K562 (cell line): ENCODE results near the gene NUP205. TPM values are rescaled to one million over a fixed set of nuclear protein-coding genes. Genes with fewer than 3 reads are reported as not detected.

ENCODE experiments used
- CC2D1A ChIP-seq: fragments of 450-650 bp; IDR thresholded peaks from 2 replicates; pipeline ENCODE4 v1.6.1; 2017; ENCODE audit warnings: mild to moderate bottlenecking
- DEAF1 ChIP-seq: fragments of 450-650 bp; formaldehyde crosslinking; IDR thresholded peaks from 2 replicates; pipeline ENCODE4 v1.4.0; 2020; ENCODE audit warnings: mild to moderate bottlenecking, moderate library complexity
- FOXK1 ChIP-seq: sonication (generic); formaldehyde crosslinking; IDR thresholded peaks from 2 replicates; pipeline ENCODE4 v1.8.0; 2022; ENCODE audit warnings: missing genetic modification reagents, mild to moderate bottlenecking, borderline replicate concordance
- FOXK2 ChIP-seq, 2 experiments: fragments of 450-650 bp; IDR thresholded peaks in 1 of 2; conservative IDR thresholded peaks in 1 of 2; 2 replicates each; pipeline ENCODE4 v1.6.1; 2016; ENCODE audit warnings: low read depth in 2 of 2, mild to moderate bottlenecking in 1 of 2
- NR4A1 ChIP-seq, 2 experiments: fragments of 250-450 bp in 1 of 2; fragments of 450-650 bp in 1 of 2; sonication (Bioruptor Pico) in 1 of 2; IDR thresholded peaks; 2 replicates each; pipeline versions ENCODE4 v1.4.0 to v1.6.1; 2016 to 2020; ENCODE audit warnings: mild to moderate bottlenecking in 2 of 2, missing compliant biosample characterization in 1 of 2, missing genetic modification characterization in 1 of 2, moderate library complexity in 1 of 2
- POLR2A ChIP-seq: fragments of 450-650 bp; conservative IDR thresholded peaks from 2 replicates; pipeline ENCODE4 v1.6.1; 2016
- RAD21 ChIP-seq, 2 experiments: fragments of 250-450 bp in 1 of 2; fragments of 450-650 bp in 1 of 2; sonication (Bioruptor Pico) in 1 of 2; formaldehyde crosslinking in 1 of 2; IDR thresholded peaks in 1 of 2; conservative IDR thresholded peaks in 1 of 2; 2 replicates each; pipeline versions ENCODE4 v1.4.0 to v1.8.0; 2020 to 2022; ENCODE audit warnings: mild to moderate bottlenecking in 2 of 2, moderate library complexity in 1 of 2
- REST ChIP-seq, 2 experiments: fragments of 450-650 bp; formaldehyde crosslinking in 1 of 2; IDR thresholded peaks; 2 replicates each; pipeline versions ENCODE4 v1.4.0 to v1.6.1; 2014 to 2020; ENCODE audit warnings: mild to moderate bottlenecking in 2 of 2, borderline replicate concordance in 1 of 2, low read depth in 1 of 2
- SMAD1 ChIP-seq: fragments of 150-350 bp; IDR thresholded peaks from 2 replicates; pipeline ENCODE4 v1.6.1; 2014; ENCODE audit warnings: low read length, low read depth; ENCODE audit not compliant: partially characterized antibody
- SMARCB1 ChIP-seq: IDR thresholded peaks from 2 replicates; pipeline ENCODE4 v1.6.1; 2011; ENCODE audit warnings: improper control_type of control experiment, low read depth; ENCODE audit not compliant: insufficient read length
- SRF ChIP-seq, 2 experiments: fragments of 250-450, 450-650 bp in 1 of 2; sonication (Bioruptor Pico) in 1 of 2; sonication (generic) in 1 of 2; formaldehyde crosslinking; IDR thresholded peaks; 2 replicates each; pipeline versions ENCODE4 v1.5.0 to v1.5.1; 2020 to 2022; ENCODE audit warnings: mild to moderate bottlenecking in 1 of 2, missing genetic modification reagents in 1 of 2
- UBTF ChIP-seq, 2 experiments: IDR thresholded peaks; 2 replicates each; pipeline ENCODE4 v1.6.1; 2012; ENCODE audit warnings: improper control_type of control experiment in 2 of 2, low read depth in 2 of 2, low read length in 2 of 2, borderline replicate concordance in 1 of 2
- ZBTB17 ChIP-seq: fragments of 450-650 bp; formaldehyde crosslinking; IDR thresholded peaks from 2 replicates; pipeline ENCODE4 v1.4.0; 2020; ENCODE audit warnings: mild to moderate bottlenecking
- ZNF217 ChIP-seq: sonication (generic); formaldehyde crosslinking; IDR thresholded peaks from 2 replicates; pipeline ENCODE4 v1.8.0; 2022; ENCODE audit warnings: mild to moderate bottlenecking, missing genetic modification reagents
- polyA plus RNA-seq, 8 experiments: library from polyadenylated mRNA; depleted of rRNA in 4 of 8; stranded (reverse) in 5 of 8; unstranded in 3 of 8; fragments of >200 nt; fragmentation: Nextera tagmentation in 2 of 8; fragmentation: Illumina TruSeq in 1 of 8; extraction: Ambion mirVana in 2 of 8; extraction: Trizol in 1 of 8; gene quantifications; 2 replicates each; pipeline versions ENCODE4 v1.2.1 to v1.2.3, GENCODE V29; 2011 to 2014; ENCODE audit warnings: inconsistent platforms in 1 of 8, missing spikeins in 1 of 8
- total RNA-seq, 7 experiments: library from RNA; depleted of rRNA in 6 of 7; stranded (reverse); fragments of >200 nt in 6 of 7; fragmentation: Illumina TruSeq in 2 of 7; extraction: Trizol in 2 of 7; gene quantifications; 2 replicates each; pipeline versions ENCODE4 v1.2.1 to v1.2.3, GENCODE V29; 2011 to 2021; ENCODE audit warnings: low replicate concordance in 1 of 7

NUP205 gene
- total and polyA plus RNA-seq, 9 of the 15 experiments (the other 6 are each of a cell fraction or from before 2014, with no cell fraction given), result 101 to 282 (median 193) TPM

GRCh38 chr7:135645296-135645904 lies 87.7 kb downstream of the NUP205 start (continued):
- TF ChIP-seq FOXK1 (CRISPR knock-in tag) (no peak), SMARCB1 (no peak), SMAD1 (no peak), CC2D1A (0 out of 2 replicates have a peak, but pooled peaks have one; percentile 39), ZNF217 (CRISPR knock-in tag) (no peak), NR4A1 (CRISPR knock-in tag; IDR thresholded peaks at IDR 0.05) (no peak), NR4A1 (tag; IDR thresholded peaks at IDR 0.05) (no peak), FOXK2 (conservative IDR thresholded peaks at IDR 0.05 in 1 of 2, IDR thresholded peaks at IDR 0.05 in 1 of 2; ENCODE audit: low read depth in 2 of 2) (0 out of 4 replicates have a peak, but pooled peaks of 1 of the 2 experiments have one; percentile 14), RAD21 (CRISPR knock-in tag; conservative IDR thresholded peaks at IDR 0.05 in 1 of 2, IDR thresholded peaks at IDR 0.05 in 1 of 2) (peak; percentile 69 to 72), ZBTB17 (CRISPR knock-in tag) (no peak), SRF (CRISPR knock-in tag; IDR thresholded peaks at IDR 0.05) (peak in 1 of 2 experiments; percentile 26; a peak in 1 of 4 replicates), UBTF (IDR thresholded peaks at IDR 0.05; ENCODE audit: borderline replicate concordance in 1 of 2, low read depth in 2 of 2, low read length in 2 of 2) (no peak), REST (IDR thresholded peaks at IDR 0.05; ENCODE audit: borderline replicate concordance) (peak; percentile 50; the same call in 1 of the 2 replicates), REST (CRISPR knock-in tag; IDR thresholded peaks at IDR 0.05; ENCODE audit: low read depth) (no peak), DEAF1 (CRISPR knock-in tag) (0 out of 2 replicates have a peak, but pooled peaks have one; percentile 33), POLR2A (no peak)
